ENCODE data around the gene HECTD3.
"Not testable (repeated sequence)": the region's sequence is repeated elsewhere in the genome, so short reads cannot be mapped to it uniquely, and the experiment has no call there.

HECTD3 gene

GRCh38 chr1:44985747-44986359 is 25.3 kb downstream of the HECTD3 start:
- DNase-seq: no peak

- DNase-seq: not testable (repeated sequence)
These were observed 33.8 kb downstream of the HECTD3 start for GRCh38 chr1:44977372-44977771.

- DNase-seq: no peak
These were observed 34.9 kb downstream of the HECTD3 start for GRCh38 chr1:44976252-44976651.

GRCh38 chr1:44973645-44974044 is 37.5 kb downstream of the HECTD3 start:
- DNase-seq: no peak

- no peak for DNase-seq
These were observed 40.8 kb downstream of the HECTD3 start for GRCh38 chr1:44970317-44970716.

- DNase-seq: no peak
These were observed 46.7 kb downstream of the HECTD3 start for GRCh38 chr1:44964396-44964795.

GRCh38 chr1:44962729-44963128 is 48.4 kb downstream of the HECTD3 start:
- DNase-seq: no peak

- DNase-seq: not testable (repeated sequence)
These were observed 49.1 kb downstream of the HECTD3 start for GRCh38 chr1:44962022-44962421.

GRCh38 chr1:44957566-44957965 is 53.6 kb downstream of the HECTD3 start:
- DNase-seq: not testable (repeated sequence)

GRCh38 chr1:44956077-44956476 is 55.0 kb downstream of the HECTD3 start:
- not testable (repeated sequence) for DNase-seq

Data from femur (tissue), 1 donor.